GM12891 (cell line): Measurements from ENCODE around the gene TNFRSF6B.

ENCODE experiments used
- POLR2A ChIP-seq: IDR thresholded peaks from 2 replicates; pipeline ENCODE4 v1.6.1; 2011; ENCODE audit warnings: low read depth, low read length, control low read depth
- POLR2AphosphoS5 ChIP-seq: IDR thresholded peaks from 2 replicates; pipeline ENCODE4 v1.6.1; 2011; ENCODE audit warnings: low read depth, low read length, control low read depth

DNA sequence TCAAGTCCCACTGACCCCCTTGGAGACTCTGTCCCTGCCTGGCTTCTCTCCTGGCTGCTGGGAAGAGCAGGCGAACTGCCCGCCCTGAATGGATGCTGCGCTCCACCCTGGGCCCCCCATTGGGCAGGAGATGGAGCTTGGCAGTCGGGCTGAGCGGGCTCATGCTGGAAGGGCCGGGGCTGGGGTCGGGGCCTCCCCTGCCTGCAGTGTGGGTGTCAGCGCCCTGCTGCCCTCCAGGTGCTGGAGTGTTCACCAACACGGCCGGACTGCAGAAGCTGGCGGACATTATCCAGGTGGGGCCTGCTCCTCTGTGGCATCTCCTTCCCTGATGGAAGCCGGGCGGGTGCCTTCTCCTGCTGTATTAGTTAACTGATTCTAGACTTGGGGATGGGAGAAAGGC is 16.0 kb upstream of the TNFRSF6B start:
- TF ChIP-seq POLR2AphosphoS5 (no peak), POLR2A (no peak)
